GM03348 (cell line): ENCODE results near the gene MYRF.

Experiments
- DNase-seq: peaks from one replicate; pipeline ENCODE4 v3.0.0; 2012; ENCODE audit warnings: low spot score

MYRF gene

DNA sequence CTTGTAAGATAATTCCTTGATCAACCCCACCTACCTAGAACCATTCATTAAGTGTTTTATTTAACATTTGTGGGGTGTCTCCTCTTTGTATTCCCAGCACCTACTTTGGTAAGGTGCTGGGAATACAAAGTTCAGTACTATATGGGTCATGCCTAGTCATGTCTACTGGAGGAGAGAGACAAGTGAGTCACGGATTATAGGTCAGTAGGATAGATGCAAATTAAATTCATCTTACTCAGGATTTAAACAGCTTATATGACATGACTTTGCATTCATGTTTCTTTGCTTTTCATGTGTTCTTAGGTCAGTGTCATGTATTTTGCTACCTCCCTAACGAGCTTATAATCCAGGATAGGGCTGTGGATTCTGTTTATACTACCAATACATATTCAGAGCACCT, 67.7 kb downstream of the MYRF start:
- peak; percentile 37 for DNase-seq

DNA sequence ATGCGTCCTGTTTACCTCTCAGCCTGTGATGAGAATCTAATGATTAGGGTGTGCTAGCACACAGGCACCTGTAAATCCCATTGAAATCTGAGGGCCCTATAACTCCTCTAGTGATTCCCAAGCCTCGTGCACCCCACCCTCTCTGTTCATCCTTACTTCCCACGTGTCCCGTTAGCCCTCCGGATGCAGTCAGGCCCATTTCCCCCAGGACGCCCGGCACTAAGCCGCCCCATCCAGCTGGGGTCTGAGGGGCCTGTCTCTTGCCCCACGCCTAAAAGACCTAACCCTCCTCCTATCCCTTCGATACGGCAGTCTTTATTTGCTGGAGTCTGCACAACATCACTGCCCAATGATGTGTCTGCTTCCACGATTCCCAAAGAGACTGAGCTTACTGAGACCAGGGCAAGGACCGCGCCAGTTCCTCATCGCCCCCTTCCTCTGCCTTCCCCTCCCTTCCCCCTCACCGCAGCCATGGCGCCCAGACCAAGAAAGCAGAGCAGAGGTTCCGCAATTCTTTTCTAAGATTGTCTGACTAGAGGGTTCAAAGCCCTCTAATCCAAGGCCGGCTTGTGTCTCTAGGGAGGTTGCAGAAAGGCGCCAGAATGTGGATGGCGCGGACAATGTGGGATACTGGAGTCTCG, 74.6 kb downstream of the MYRF start:
- no peak for DNase-seq

DNA sequence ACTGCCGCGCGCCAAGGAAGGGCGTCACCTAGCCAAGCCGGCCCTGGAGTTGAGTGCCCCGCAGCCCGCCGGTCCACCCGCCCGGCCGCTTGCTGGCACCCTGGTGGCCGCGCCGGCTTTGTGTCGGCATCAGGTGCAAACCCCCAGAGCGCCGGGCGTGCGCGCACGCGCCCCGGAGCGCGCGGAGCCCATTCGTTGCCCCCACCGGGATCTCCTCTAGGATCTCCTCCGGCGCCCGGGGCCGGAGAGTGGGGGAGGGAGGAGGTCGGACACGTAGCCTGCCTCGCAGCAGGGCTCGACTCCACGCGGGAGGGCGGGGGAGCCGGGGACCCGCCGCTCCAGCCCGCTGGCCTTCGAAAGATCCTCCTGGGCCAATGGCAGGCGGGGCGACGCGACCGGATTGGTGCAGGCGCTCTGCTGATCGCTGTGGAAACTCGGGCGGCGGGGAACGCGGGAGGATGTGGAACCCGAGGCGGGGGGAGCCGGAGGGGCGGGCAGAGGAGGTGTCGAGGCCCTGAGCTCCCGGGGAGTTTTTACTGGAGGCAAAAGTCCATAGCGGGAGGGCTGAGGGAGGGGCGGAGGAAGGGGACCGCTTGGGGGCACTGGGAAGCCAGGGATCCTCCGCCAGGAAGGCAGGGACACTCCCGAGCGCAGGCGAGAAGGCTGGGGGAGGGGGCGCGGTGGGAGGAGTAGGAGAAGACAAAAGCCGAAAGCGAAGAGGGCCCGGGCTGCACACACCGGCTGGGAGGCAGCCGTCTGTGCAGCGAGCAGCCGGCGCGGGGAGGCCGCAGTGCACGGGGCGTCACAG, 75.3 kb downstream of the MYRF start, which contains the start of gene FADS2:
FADS2 (plus strand) TSS at position 730 of the 808 bp plus-strand sequence. CDS start 91 bp downstream, outside the sequence.
- peak; percentile 91 for DNase-seq

DNA sequence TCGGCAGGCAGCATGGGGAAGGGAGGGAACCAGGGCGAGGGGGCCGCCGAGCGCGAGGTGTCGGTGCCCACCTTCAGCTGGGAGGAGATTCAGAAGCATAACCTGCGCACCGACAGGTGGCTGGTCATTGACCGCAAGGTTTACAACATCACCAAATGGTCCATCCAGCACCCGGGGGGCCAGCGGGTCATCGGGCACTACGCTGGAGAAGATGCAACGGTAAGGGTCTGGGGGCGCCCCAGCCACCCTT, 75.9 kb downstream of the MYRF start:
- DNase-seq = no peak

DNA sequence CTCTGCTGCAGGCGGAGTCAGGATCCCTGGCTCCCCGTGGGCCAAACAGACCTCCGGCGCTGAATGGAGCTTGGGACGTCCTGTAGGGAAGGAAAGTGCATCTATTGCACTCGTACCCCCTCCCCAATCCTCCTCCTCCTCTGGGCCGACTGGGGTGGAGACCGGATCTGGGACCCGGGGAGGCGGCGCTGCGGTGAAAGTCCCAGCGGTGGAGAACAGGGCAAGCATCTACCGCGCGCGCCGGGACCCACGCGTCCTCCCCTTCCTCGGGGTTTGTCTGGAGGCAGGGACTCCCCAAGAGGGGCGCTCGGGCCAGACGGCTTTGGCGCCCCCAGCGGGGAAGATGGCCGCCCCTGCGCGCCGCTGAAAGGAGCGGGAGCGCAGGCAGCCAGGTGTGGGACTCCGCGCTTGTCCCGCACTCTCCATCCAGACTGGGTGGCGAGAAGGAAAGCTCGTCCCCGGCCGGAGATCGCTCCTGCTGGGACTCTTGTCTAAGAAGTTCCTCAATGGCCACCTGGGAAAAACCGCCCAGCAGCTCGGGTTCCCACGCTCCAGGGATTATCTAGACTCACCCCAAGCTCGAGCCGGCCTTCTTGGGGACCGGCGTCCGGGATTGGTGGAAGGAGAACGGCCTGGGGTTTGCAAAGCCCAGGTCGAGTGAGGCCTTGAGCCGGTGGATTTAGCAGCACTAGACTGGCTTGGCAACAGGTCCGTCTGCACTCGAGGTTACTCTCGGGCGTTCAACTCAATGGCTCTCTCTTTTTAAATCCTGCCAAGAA, 76.4 kb downstream of the MYRF start:
- peak; percentile 52 for DNase-seq

DNA sequence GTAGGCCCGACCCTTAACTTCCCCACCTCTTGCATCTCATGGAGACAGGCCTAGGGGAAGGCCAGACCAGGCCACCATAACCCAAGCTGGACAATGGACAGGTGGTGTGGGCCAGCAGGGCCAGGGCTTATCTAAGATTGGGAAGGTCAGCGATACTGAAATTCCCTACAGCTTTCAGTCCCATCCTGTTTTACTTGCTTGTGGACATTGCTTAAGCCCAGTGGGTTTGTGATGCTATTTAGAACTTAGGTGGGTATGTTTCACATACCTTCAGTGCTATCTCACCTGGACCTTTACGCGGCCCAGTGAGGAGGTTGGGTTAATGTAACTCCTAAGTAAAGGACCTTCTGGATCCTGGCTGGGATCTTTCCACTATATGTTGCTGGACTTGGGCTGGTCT, 77.4 kb downstream of the MYRF start:
- DNase-seq = no peak

DNA sequence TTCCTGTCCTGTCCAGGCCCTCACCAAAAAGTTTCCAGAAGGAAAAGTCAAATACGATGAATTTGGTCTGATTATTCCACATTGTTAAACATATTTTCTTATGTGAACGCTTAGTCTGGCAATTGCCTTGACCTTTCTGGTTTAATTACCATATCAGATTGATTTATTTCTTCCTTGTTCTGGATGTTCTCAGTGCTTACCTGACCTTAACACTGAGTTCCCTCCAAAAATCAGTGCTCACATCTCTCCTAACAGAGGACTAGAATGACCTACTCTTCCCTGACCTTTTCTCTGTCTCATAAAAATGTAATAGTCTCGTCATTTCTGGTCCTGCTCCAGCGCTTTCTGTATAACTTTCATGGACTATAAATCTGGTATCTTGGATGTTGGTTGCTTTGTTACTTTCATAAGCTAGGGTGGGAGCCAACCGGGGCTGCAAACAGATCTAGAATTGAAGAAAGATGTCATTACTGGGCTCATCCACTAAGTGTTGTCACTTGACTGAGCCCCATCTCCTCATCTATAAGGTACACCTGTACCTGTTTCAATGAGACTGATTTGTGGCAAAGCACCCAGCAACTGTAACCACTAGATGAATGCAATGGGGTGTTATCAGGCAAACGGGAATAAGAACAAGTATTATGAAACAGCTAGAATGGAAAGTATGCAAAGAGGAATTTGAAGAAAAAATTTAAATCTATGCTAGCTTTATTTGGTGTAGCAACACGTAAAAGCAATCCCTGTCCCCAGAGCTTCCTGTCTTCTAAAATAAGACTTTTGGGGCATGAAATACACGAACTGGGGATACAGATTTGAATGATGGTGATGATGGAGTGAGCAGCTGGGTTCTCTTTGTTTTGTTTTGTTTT, 78.0 kb downstream of the MYRF start:
- DNase-seq = peak; percentile 78

DNA sequence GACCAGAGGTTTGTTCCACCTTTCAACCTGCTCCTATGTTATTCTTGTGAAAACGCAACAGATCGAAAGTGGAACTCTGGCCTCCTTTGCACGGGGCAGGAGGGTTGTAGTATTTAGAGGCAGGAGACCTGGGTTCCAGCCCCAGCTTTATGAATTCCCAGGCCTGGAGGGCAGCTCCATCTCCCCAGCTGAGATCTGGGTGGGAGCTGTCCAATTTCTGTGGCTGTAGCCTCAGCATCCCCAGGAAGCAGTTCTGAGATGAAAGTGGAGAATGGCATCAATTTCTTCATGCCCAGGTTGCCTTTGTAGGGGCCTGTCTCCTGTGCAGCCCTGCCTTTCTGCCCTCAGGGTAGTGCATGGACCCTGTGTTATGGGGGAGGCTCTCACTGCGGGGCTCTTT, 79.8 kb downstream of the MYRF start:
- DNase-seq = no peak

DNA sequence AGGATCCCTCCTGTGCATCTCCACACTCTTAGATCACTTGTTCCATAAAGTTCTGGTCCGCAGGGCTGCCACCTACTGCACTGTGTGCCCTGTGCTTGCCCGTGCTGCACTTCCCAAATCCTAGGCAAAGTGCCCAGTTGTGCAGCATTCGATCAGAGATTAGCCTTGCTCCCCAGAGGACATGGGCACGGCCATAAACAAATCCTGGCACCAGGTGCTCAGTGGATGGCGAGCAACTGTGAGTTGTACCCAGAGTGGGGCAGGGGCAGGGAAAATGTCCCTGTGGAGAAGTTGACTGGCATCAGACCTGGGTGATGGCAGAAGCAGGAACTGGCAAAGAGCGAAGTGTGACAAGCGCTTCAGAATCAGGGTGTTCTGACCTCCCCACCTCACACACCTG, 80.3 kb downstream of the MYRF start:
- no peak for DNase-seq

DNA sequence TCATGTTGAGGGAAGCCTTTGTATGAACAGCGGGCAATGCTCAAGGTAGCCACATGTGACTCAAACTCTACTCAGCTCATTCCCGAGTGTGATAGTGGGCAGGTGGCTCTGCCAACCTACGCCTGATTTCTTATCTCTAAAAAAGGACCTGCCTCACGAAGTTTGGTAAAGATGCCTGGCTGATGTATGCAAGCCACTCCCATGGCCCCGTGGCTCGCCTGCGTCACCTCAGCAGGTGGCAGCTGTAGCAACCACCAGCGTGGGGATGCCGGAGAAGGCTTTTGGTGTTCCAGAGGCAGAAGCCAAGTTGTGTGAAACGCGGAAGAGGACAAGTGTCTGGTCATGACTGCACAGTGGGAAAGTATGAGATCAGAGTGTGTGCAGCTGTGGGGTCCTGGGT, 81.0 kb downstream of the MYRF start:
- DNase-seq = no peak

DNA sequence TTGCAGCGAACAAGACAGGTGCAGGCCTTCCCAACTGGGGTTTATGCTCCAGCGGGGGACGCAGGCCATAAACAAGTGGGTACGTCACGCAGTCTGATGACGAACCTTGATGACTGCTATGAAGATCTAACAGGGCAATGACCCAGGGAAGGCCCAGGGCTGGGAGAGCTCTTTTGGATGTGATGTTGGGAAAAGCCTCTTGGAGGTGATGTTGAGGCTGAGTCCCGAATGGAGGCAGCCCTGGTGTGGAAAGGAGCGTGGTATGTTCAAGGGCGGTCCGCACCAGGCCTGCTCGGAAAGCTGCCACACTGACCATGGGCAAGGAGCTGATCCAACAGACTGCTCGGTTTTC, 81.5 kb downstream of the MYRF start:
- DNase-seq = no peak

DNA sequence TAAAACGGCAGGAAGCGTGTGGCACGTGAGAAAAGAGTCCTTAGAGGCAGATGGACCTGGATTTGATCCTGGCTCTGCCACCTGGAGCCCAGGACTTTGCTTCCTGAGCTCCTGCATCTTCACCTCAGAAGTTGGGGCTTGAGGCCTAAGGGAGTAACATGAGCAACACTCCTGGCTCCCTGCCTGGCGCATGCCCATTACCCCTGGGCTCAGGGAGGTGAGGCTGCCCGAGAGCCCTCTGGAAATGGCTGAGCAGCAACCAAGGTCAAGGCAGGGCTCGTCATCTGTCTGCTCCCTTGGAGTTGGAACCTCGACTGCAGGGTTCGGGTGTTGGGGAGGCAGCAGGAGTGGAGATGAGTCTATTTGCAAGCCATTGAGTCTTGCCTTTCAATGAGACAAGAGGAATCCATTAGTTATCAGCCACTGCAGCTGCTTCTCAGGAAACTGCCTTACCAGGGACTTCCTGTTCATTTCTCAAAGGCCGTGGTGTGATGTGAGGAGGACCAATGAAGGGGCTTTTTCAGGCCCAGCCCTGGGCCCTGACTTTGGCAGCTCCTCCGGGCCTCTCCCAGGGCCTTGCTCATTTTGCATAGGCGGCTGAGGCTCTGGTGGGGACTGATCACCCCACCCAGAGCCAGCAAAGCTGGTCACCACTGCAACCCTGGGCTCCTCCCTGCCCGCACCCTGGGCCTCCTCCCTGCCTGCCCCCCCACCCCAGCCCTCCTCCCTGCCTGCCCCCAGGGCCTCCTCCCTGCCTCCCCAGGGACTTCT, 82.0 kb downstream of the MYRF start:
- peak; percentile 79 for DNase-seq

DNA sequence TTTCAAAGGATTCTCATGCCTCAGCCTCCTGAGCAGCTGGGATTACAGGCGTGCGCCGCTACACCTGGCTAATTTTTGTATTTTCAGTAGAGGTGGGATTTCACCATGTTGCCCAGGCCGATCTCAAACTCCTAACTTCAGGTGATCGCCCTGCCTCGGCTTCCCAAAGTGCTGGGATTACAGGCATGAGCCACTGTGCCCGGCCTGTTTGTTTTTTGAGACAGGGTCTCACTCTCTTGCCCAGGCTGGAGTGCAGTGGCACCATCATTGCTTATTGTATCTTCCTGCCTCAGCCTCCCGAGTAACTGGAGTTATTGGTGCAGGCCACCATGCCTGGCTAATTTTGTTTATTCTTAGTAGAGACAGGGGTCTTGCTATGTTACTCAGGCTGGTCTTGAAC, 83.8 kb downstream of the MYRF start:
- DNase-seq = no peak

DNA sequence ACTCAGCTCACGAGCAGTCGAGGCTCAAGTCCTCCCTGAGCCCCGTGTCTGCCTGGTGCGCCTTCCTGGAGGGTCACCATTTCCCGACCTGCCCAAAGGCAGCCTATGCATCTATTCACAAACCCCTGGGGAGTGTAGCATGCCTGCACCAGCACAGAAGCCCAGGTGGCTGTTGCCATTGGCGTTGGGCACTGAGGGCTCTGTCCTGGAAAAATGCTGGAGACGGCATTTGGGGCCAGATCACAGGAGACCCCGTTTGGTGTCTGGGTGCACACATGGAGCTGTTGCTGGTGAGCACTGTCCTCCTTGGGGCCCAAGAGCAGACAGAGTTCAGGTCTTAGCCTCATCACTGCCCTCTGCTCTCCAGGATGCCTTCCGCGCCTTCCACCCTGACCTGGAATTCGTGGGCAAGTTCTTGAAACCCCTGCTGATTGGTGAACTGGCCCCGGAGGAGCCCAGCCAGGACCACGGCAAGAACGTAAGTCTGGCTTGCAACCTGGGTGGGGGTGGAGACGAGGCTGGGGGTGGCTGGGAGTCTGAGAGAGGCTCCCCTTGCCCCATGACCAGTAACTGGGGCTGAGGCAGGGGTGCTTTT, 85.1 kb downstream of the MYRF start:
- no peak for DNase-seq
